ENCODE results near the gene ADGRL3.

- TF ChIP-seq CTCF (IDR thresholded peaks at IDR 0.05) (no peak), POLR2A (IDR thresholded peaks at IDR 0.05) (no peak)
Measured at GRCh38 chr4:61425315-61425714, 225.2 kb downstream of the ADGRL3 start.

Measured in adrenal gland (tissue), 5 donors.